Limb (tissue), 2 donors: ENCODE data around the gene TENT5A.

Source experiments
- DNase-seq, 2 donors: peaks; one replicate each; pipeline ENCODE4 v3.0.0-alpha.2; 2016; ENCODE audit errors: extremely low spot score in 2 of 2

Gene TENT5A

GRCh38 chr6:81771097-81771496 is 18.6 kb upstream of the TENT5A start:
- DNase-seq: no peak

- DNase-seq: no peak
These were observed 17.9 kb upstream of the TENT5A start for GRCh38 chr6:81770381-81770780.

GRCh38 chr6:81769824-81770223 is 17.3 kb upstream of the TENT5A start:
- DNase-seq: no peak

GRCh38 chr6:81768150-81768942 is 15.9 kb upstream of the TENT5A start:
- no peak for DNase-seq

GRCh38 chr6:81767163-81767891 is 14.8 kb upstream of the TENT5A start:
- no peak for DNase-seq

GRCh38 chr6:81766482-81767069 is 14.1 kb upstream of the TENT5A start:
- DNase-seq: no peak

- no peak for DNase-seq
These were observed 12.1 kb upstream of the TENT5A start for GRCh38 chr6:81764531-81764930.

- no peak for DNase-seq
These were observed 11.5 kb upstream of the TENT5A start for GRCh38 chr6:81763968-81764367.

GRCh38 chr6:81763051-81763450 is 10.6 kb upstream of the TENT5A start:
- DNase-seq: no peak

- DNase-seq: no peak
These were observed 10.1 kb upstream of the TENT5A start for GRCh38 chr6:81762606-81763005.

GRCh38 chr6:81762132-81762531 is 9.7 kb upstream of the TENT5A start:
- no peak for DNase-seq

- no peak for DNase-seq
These were observed 8.7 kb upstream of the TENT5A start for GRCh38 chr6:81761197-81761596.

GRCh38 chr6:81759782-81760181 is 7.3 kb upstream of the TENT5A start:
- DNase-seq: no peak

GRCh38 chr6:81758221-81758620 is 5.7 kb upstream of the TENT5A start:
- DNase-seq: no peak

GRCh38 chr6:81756690-81757089 is 4.2 kb upstream of the TENT5A start:
- DNase-seq: no peak

GRCh38 chr6:81755551-81755950 is 3.1 kb upstream of the TENT5A start:
- DNase-seq: no peak

- no peak for DNase-seq
These were observed 2.4 kb upstream of the TENT5A start for GRCh38 chr6:81754906-81755305.

GRCh38 chr6:81753711-81754577 is 1.5 kb upstream of the TENT5A start:
- DNase-seq: peak; percentile 62 to 89

- peak; percentile 83 to 89 for DNase-seq
These were observed 635 bp upstream of the TENT5A start for GRCh38 chr6:81752921-81753710.

- DNase-seq: peak in 1 of 2 donors; percentile 68
These were observed 945 bp downstream of the TENT5A start for GRCh38 chr6:81751388-81752083.
